C4-2B (cell line): ENCODE measurements around the gene INS.

Experiments used
- CTCF ChIP-seq: fragments of 450-650 bp; conservative IDR thresholded peaks from 2 replicates; pipeline ENCODE4 v1.5.1; 2017; ENCODE audit warnings: mild to moderate bottlenecking
- ZFX ChIP-seq: fragments of 450-650 bp; IDR thresholded peaks from 2 replicates; pipeline ENCODE4 v1.6.1; 2017

GRCh38 chr11:2158296-2158737, 2.7 kb downstream of the INS start:
- TF ChIP-seq CTCF = no peak
- no peak for TF ChIP-seq ZFX
